Stimulated activated CD4-positive, alpha-beta T cell treated with anti-CD3 and anti-CD28 coated beads, Interleukin-4, amount 100 ng/mL, for 1 hour (primary cell): Measurements from ENCODE around the gene DNAJC4.
A peak's percentile ranks its signal among the peaks of the same experiment; 100 is the strongest.

Source experiments
- DNase-seq: peaks from one replicate; pipeline ENCODE4 v3.0.0-alpha.2; 2020

Gene DNAJC4

DNA sequence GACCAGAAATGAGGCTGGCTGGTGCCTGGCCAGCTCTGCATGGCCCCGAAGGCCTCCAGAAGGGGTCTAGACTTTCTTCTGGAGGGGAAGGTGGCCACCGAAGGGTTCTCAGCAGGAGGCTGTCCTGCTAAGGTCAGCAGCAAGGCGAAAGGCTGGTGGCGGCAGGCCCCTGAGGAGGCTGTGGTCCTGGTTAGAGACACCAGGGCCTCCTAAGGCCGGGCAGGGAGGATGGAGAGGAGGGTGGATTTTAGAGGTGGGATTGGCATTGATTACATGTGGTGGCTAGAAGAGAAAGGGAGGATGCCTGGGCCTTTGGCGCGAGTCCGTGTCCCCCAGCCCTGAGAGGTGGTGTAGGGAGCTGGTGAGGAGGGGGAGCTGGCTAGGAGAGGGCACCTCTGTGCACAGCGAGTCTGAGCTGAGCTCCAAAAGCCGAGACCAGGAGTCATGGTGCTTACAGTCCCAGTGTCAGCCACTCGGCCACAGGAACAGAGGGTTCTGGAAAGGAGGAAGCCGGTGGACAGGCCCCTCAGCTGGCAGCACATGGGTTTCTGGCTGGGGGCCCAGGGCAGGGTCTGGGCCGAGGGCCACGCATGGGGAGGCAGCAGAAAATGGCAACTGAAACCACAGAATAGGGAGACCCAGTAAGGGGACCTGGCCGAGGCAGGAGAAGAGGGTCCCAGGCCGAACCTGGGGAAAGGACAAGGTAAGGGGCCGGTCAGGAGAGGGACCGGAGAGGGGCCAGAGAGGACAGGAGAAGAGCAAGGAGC, 21.4 kb upstream of the DNAJC4 start:
- DNase-seq, result no peak

DNA sequence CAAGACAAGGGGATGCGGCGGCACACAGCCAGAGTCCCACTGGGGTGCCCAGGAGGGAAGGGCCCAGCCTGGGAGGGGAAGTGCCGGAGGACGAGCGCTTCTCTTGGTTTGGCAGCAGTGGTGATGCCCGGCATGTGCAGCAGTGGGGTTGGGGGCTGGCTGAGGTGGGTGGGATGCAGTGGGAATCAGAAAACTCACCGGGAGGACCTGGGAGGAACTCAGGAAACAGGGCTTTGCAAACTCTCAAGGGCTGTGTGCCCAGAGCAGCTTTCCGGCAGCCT, 20.8 kb upstream of the DNAJC4 start:
- no peak for DNase-seq

DNA sequence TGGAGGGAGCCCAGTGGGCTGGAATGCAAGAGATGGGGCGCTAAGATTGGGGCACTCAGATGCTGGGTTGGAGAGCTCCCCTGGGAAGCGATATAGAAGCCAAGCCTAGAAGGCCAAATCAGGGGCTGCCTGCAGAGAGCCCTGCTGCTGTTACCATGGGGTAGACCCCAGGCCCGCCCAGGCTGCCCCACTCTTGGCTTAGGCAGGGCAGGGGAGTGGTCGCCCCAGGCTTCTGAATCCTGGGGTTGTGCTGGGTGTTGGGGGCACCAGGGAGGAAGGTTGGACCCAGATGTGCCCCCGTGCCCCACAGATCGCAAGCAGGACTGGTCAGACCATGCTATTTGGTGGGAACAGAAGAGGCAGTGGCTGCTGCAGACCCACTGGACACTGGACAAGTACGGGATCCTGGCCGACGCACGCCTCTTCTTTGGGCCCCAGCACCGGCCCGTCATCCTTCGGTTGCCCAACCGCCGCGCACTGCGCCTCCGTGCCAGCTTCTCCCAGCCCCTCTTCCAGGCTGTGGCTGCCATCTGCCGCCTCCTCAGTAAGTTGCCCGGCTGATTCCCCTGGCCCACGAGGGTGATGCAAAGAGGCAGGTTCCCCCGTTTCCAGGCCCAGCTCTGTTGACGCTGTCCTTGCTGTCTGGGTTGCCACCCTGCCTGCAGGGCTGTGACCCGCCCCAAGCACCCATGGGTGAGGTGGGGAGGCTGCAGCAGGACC, 19.9 kb upstream of the DNAJC4 start:
- no peak for DNase-seq

- no peak for DNase-seq
These were observed 19.0 kb upstream of the DNAJC4 start for GRCh38 chr11:64211181-64211872.

DNA sequence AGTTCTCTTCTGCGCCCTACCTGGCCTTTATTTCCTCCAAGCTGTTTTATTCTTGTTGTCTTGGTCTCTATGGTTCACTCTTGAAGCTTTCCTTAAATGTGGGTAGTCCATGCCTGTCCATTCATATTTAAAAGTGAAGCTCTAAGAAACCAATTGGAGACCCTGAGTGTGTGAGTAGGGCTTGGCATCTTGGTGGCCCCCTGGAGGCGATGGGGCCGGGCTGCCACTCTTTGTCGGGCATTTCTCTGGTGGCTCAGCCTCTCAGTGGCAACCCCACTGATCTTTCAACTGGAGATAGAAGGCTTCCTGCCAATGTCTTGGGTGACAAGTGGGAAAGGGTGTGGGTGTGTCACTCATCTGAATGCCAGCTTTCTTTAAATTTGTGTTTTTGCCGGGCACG, 13.5 kb upstream of the DNAJC4 start:
- DNase-seq, result no peak

DNA sequence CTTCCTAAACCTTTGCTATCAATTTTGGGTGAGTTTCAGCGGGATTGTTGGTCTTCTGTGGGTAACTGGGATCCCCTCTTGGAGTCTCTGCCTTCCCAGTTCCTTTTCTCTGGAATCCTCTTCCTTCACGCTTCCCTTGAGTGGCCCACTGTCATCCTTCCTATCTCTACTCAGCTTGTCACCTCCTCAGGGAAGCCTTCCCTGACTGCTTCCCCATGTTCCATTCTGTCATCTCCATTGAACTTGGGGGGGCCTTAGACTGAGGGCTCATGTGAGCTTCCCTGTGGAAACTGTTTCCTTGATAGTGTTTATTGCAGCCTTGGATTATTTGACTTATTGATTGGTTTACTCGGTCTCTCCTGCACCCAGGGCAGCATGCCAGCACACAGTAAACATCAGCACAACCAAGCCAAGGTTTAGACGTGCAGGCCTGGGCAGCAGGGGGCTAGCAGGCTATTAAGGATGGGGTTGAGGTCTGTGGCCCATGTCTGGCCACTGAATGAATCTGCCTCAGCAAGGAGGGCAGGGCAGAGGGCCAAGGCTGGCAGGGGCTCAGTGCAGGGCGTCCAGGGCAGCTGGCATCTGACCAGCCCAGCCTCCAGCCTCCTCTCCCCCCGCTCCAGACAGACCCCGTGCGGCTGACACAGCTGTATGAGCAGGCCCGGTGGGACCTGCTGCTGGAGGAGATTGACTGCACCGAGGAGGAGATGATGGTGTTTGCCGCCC, 11.6 kb upstream of the DNAJC4 start:
- DNase-seq, result no peak

- no peak for DNase-seq
These were observed 11.0 kb upstream of the DNAJC4 start for GRCh38 chr11:64219354-64219684.

DNA sequence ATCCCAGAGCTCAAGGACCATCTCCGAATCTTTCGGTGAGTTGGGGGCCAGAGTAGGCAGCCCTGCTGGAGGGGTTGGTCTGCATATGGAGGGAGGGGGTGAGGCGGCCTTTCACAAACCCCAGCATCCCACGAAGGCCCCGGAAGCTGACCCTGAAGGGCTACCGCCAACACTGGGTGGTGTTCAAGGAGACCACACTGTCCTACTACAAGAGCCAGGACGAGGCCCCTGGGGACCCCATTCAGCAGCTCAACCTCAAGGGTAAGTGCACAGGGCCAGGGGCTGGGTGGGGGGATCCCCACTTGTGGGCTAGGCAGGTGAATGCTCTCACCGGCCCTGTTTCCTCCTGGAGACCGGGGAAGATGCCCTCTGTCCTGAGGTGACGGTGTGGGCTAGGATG, 10.6 kb upstream of the DNAJC4 start:
- no peak for DNase-seq

DNA sequence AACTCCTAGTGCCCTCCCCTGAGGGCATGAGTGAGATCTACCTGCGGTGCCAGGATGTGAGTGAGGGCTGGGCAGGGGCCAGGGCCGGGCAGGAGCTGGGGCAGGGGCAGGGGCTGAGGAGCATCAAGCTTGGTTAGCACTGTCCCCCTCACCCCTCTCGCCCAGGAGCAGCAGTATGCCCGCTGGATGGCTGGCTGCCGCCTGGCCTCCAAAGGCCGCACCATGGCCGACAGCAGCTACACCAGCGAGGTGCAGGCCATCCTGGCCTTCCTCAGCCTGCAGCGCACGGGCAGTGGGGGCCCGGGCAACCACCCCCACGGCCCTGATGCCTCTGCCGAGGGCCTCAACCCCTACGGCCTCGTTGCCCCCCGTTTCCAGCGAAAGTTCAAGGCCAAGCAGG, 10.1 kb upstream of the DNAJC4 start:
- no peak for DNase-seq

DNA sequence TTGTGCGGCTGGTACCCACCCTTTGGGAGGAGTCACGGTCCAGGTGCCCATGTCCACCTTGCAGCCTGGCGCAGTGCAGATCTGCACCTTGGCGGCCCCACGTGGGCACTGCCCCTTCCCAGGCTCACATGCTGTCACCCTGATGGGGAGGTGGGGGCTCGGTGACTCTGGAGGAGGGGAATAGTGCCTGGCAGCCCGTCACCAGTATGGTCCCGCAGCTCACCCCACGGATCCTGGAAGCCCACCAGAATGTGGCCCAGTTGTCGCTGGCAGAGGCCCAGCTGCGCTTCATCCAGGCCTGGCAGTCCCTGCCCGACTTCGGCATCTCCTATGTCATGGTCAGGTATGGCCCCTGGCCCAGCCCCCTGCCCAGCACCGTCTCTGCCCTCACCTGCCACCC, 9.6 kb upstream of the DNAJC4 start:
- DNase-seq, result no peak

DNA sequence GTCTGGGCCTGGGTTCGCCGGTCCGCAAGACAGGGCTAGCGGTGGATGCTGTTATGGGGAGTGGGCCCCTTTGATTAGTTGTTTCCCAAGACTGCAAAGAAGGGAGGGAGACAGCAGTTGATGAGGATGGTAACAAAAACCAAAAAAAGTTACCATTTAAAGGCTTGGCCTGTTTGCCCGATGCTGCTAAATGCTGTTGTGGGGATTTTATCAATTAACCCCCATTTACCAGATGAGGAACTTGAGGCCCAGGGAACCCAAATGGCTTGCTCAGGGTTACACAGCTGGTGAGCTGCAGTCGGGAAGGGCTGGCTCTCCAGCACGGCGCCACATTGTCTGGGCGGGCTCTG, 7.7 kb upstream of the DNAJC4 start:
- DNase-seq, result no peak

DNA sequence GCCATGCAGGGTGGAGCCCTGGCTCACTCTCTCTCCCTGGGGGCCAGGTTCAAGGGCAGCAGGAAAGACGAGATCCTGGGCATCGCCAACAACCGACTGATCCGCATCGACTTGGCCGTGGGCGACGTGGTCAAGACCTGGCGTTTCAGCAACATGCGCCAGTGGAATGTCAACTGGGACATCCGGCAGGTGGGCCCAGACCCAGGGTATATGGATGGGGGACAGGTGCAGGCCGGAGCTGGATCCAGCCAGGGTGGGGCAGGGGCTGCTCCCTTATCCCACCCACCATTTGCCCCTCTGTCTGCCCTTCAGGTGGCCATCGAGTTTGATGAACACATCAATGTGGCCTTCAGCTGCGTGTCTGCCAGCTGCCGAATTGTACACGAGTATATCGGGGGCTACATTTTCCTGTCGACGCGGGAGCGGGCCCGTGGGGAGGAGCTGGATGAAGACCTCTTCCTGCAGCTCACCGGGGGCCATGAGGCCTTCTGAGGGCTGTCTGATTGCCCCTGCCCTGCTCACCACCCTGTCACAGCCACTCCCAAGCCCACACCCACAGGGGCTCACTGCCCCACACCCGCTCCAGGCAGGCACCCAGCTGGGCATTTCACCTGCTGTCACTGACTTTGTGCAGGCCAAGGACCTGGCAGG, 7.2 kb upstream of the DNAJC4 start:
- DNase-seq, result no peak

GRCh38 chr11:64224151-64224890, 6.0 kb upstream of the DNAJC4 start:
- no peak for DNase-seq

- no peak for DNase-seq
These were observed 5.3 kb upstream of the DNAJC4 start for GRCh38 chr11:64224891-64225607.

GRCh38 chr11:64225608-64226506, 4.5 kb upstream of the DNAJC4 start, which contains the start of the genes NUDT22 and TRPT1:
Gene NUDT22 (plus strand): TSS chr11:64226274. CDS start chr11:64226653, 379 bp downstream.
Gene TRPT1 (minus strand): TSS chr11:64226186. CDS start chr11:64225860, 326 bp downstream.
- DNase-seq, result peak; percentile 95

GRCh38 chr11:64226507-64227051, 3.8 kb upstream of the DNAJC4 start:
- DNase-seq, result peak; percentile 51

DNA sequence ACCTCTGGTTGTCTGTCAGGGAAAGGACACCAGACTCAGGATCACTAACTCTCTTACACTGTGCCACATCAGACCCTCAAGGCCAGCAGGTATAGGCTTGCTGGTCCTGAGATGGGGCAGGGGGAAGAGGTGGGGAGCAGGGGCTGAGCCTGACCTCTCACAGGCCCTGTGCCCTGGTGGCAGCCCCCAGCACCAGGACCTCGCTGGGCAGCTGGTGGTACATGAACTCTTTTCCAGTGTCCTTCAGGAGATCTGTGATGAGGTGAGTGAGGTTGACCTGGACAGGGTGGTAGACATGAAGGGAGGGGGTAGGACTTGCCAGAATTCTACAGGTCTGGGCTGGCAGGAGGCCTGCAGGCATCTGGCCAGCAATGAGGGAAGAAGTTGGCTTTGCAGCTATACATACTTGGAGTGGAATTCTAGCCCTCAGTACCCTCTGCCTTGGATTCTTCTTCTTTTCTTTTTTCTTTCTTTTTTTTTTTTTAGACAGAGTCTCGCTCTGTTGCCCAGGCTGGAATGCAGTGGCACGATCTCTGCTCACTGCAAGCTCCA, 2.9 kb upstream of the DNAJC4 start:
- DNase-seq, result no peak

GRCh38 chr11:64229090-64229743, 1.1 kb upstream of the DNAJC4 start:
- DNase-seq, result no peak

DNA sequence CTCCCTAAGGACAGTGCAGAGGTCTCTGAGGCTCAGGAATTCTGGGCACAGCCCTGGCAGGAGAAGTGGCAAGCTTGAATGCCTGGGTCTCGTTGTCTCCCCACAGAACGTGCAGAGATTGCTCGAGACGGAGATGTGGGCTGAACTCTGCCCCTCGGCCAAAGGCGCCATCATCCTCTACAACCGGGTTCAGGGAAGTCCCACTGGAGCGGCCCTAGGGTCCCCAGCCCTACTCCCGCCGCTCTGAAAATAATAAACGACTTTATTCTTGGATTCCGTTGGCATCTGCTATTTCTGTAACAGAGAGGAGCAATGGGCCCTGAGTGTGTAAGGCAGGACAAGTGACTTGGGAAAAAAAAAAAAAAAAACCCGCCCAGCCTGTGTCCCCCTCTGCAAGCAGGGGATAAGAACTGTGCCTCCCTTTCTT, 591 bp upstream of the DNAJC4 start:
- DNase-seq, result no peak
